ENCODE results near the gene UBE2B. TPM values are rescaled to one million over a fixed set of nuclear protein-coding genes. Genes with fewer than 3 reads are reported as not detected.
"Not testable (repeated sequence)": the region's sequence is repeated elsewhere in the genome, so short reads cannot be mapped to it uniquely, and the experiment has no call there.

Gene UBE2B
- total RNA-seq: 100 to 1,000 TPM; 129 to 162 TPM

DNA sequence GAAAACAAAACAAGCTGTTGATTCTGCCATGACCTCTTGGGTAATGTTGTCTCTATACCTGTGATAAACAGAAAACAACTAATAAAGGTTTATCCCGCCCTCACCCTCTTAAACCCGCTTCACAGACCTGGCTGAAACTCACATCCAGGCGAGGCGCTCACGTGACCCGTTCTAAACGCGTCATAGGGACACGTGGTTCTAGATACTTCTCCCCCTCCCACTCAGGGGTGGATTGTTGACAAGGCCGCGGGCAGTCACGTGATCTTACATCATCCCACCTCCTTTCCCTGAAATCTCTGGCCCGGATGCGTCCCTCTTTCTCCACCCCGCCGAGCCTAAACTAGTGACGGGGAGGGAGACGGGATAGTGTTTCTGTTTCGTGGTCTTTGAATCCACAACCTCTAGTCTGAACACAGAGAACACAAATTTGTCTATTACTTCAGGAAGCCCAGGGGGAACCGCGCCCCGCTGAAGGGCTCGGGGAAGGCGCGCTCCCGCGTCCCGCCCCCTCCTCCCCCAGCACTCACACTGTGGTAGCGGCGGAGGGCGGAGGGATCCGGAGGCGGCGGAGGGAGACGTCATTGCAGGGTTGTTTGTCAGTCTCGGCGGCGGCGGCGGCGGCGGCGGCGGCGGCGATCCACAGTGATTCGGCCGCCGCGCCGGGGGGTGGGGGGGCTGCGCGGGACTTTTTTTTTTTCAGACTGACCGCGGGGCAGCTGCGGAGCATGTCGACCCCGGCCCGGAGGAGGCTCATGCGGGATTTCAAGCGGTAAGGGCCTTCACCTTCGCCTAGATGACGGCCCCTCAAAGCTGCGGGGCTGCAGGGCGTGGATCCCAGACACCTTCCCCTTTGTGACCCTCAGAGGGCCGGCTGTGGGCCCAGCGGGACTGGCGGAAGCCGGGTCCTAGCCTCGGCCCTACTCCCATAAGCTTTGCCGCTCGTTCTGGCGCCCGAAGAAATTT lies at the start of gene UBE2B:
Gene UBE2B, plus strand, starts transcription at position 699 of the 963 bp plus-strand sequence. Its CDS starts 27 bp downstream, at position 726.
- peak; percentile 77 to 80 for ATAC-seq (replicated peaks in 1 of 2)
- H3K4me1 Mint-ChIP-seq (ENCODE audit: low read depth): peaks cover 62% of the 10 kb centered on the region
- peak; percentile 95 to 98 for DNase-seq
- peak within 1 kb of the TSS; percentile 97 for H3K4me3 Mint-ChIP-seq
- H3K36me3 Mint-ChIP-seq (ENCODE audit: insufficient read depth in 2 of 2): peaks cover 8 to 17% of the 10 kb centered on the region in 2 donors
- no peaks in the 10 kb centered on the region for H3K27me3 Mint-ChIP-seq (ENCODE audit: low read depth)
- H3K27ac Mint-ChIP-seq: peak within 1 kb of the TSS; percentile 91
- peaks cover 0 to 2% of the 10 kb centered on the region in 2 donors for H3K9me3 Mint-ChIP-seq

DNA sequence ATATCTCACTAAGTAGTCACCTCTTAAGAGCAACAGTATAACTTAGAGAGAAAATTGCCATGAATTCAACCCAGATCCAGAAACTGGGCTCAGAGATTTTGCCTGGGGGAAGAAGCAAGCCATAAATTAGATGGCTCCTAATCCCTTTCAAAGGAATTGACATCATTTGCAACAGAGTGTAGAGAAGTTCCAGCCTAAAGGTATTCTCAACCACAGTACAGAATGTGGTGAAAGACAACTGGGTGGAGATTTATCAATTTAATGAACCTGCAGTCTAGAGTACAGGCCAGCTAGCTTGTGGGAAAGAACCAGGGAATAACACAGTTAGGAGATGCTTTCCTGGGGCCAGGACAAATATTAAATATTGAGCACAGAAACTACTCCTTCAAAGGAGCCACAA lies 44.0 kb upstream of the UBE2B start:
- no peak for DNase-seq
- no peak overlapping the region for H3K4me3 Mint-ChIP-seq
- no peak for ATAC-seq (replicated peaks in 1 of 2)
- no peaks in the 10 kb centered on the region for H3K27me3 Mint-ChIP-seq (ENCODE audit: low read depth)
- H3K27ac Mint-ChIP-seq: no peak overlapping the region
- no peaks in the 10 kb centered on the region for H3K4me1 Mint-ChIP-seq (ENCODE audit: low read depth)
- H3K9me3 Mint-ChIP-seq: peaks cover 3 to 12% of the 10 kb centered on the region in 2 donors
- H3K36me3 Mint-ChIP-seq (ENCODE audit: insufficient read depth in 2 of 2): peaks cover 10 to 15% of the 10 kb centered on the region in 2 donors

GRCh38 chr5:134328619-134329018 lies 42.8 kb upstream of the UBE2B start:
- H3K4me3 Mint-ChIP-seq: no peak overlapping the region
- peaks cover 3 to 16% of the 10 kb centered on the region in 2 donors for H3K9me3 Mint-ChIP-seq
- no peaks in the 10 kb centered on the region for H3K27me3 Mint-ChIP-seq (ENCODE audit: low read depth)
- DNase-seq (no peak), ATAC-seq (replicated peaks in 1 of 2) (no peak)
- H3K27ac Mint-ChIP-seq: no peak overlapping the region
- no peaks in the 10 kb centered on the region for H3K4me1 Mint-ChIP-seq (ENCODE audit: low read depth)
- peaks cover 16% of the 10 kb centered on the region in 2 donors for H3K36me3 Mint-ChIP-seq (ENCODE audit: insufficient read depth in 2 of 2)

DNA sequence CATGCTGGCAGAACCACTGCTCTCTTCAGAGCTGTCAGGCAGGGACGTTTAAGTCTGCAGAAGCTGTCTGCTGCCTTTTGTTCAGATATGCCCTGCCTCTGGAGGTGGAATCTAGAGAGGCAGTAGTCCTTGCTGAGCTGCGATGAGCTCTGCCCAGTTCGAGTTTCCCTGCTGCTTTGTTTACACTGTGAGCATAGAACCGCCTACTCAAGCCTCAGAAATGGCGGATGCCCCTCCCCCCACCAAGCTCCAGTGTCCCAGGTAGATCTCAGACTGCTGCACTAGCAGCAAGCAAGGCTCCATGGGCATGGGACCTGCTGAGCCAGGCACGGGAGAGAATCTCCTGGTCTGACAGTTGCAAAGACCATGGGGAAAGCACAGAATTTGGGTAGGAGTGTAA lies 34.5 kb upstream of the UBE2B start:
- not testable (repeated sequence) for ATAC-seq (replicated peaks in 1 of 2); H3K4me1 Mint-ChIP-seq (ENCODE audit: low read depth); H3K4me3 Mint-ChIP-seq; H3K27me3 Mint-ChIP-seq (ENCODE audit: low read depth); H3K27ac Mint-ChIP-seq; DNase-seq
- peaks cover 5 to 10% of the 10 kb centered on the region in 2 donors for H3K36me3 Mint-ChIP-seq (ENCODE audit: insufficient read depth in 2 of 2)
- H3K9me3 Mint-ChIP-seq: peaks cover 10 to 14% of the 10 kb centered on the region in 2 donors

DNA sequence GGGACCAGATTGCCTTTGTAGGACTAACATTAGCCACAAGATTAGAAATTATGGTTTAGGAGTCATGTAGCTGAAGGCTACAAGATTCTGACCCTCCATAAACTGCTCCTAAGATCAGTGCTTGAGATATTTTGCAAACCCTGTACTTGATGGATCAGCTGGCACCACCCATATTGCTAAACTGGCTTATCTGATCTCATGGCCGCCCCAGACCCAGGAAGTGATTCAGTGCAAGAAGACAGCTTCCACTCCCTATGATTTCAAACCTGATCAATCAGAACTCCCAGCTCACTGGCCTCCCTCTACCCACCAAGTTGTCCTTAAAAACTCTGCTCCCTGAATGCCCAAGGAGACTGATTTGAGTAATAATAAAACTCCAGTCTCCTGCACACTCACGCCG lies 27.9 kb upstream of the UBE2B start:
- ATAC-seq (replicated peaks in 1 of 2); H3K4me3 Mint-ChIP-seq; H3K9me3 Mint-ChIP-seq; H3K36me3 Mint-ChIP-seq (ENCODE audit: insufficient read depth in 2 of 2); H3K4me1 Mint-ChIP-seq (ENCODE audit: low read depth); H3K27me3 Mint-ChIP-seq (ENCODE audit: low read depth); DNase-seq; H3K27ac Mint-ChIP-seq: not testable (repeated sequence)

DNA sequence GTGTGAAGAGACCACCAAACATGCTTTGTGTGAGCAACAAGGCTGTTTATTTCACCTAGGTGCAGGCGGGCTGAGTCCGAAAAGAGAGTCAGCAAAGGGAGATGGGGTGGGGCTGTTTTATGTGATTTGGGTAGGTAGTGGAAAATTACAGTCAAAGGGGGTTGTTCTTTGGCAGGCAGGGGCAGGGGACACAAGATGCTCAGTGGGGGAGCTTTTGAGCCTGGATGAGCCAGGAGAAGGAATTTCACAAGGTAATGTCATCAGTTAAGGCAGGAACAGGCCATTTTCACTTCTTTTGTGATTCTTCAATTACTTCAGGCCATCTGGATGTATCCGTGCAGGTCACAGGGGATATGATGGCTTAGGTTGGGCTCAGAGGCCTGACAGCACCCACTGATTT lies 25.9 kb upstream of the UBE2B start:
- H3K9me3 Mint-ChIP-seq; H3K4me1 Mint-ChIP-seq (ENCODE audit: low read depth); H3K27ac Mint-ChIP-seq; DNase-seq; H3K36me3 Mint-ChIP-seq (ENCODE audit: insufficient read depth in 2 of 2); ATAC-seq (replicated peaks in 1 of 2); H3K27me3 Mint-ChIP-seq (ENCODE audit: low read depth); H3K4me3 Mint-ChIP-seq: not testable (repeated sequence)

GRCh38 chr5:134345996-134346395 lies 25.4 kb upstream of the UBE2B start:
- Mint-ChIP-seq H3K36me3 (ENCODE audit: insufficient read depth in 2 of 2) (no peaks in the 10 kb centered on the region), H3K4me1 (ENCODE audit: low read depth) (no peaks in the 10 kb centered on the region)

DNA sequence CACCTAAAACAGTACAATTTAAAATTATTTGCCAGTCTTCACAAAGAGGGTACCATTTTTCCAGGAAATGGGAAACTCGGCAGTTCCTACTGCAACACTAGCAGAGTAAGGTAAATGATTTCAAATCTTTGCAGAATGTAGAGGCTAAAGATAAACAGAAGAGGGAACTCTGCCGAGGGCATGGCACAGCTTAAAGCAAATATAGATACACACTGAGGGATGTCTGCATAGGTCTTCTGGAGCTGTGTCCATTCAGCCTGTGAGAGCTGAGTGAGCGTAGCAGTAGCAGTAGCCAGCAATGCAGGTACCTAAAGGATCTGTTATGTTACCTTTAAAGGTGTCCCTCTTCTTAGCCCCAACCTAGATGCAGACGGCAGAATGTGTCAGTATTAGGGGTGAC lies 21.9 kb upstream of the UBE2B start:
- Mint-ChIP-seq H3K4me3 (no peak overlapping the region), H3K4me1 (ENCODE audit: low read depth) (no peaks in the 10 kb centered on the region), H3K27ac (no peak overlapping the region), H3K36me3 (ENCODE audit: insufficient read depth in 2 of 2) (no peaks in the 10 kb centered on the region), H3K27me3 (ENCODE audit: low read depth) (no peaks in the 10 kb centered on the region), H3K9me3 (no peaks in the 10 kb centered on the region)
- DNase-seq (no peak), ATAC-seq (replicated peaks in 1 of 2) (no peak)

More at GRCh38 chr5:134345996-134346395, 25.4 kb upstream of the UBE2B start:
- DNase-seq (no peak), ATAC-seq (replicated peaks in 1 of 2) (no peak)
- no peaks in the 10 kb centered on the region for H3K9me3 Mint-ChIP-seq
- no peaks in the 10 kb centered on the region for H3K27me3 Mint-ChIP-seq (ENCODE audit: low read depth)
- no peak overlapping the region for H3K27ac Mint-ChIP-seq
- H3K4me3 Mint-ChIP-seq: no peak overlapping the region

DNA sequence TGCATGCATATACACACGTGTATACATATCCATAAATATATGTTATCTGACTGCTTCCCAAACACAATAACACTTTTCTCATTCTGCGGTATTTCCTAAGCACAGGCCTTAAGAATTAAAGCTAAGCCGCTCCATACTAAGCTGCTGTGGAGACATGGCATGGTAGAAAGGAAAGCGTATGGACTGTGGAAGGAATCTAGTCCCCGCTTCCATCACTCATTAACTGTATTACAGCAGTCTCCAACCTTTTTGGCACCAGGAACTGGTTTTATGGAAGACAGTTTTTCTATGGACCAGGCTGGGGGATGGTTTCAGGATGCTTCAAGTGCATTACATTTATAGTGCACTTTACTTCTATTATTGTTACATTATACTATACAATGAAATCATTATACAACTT lies 15.7 kb upstream of the UBE2B start:
- ATAC-seq (replicated peaks in 1 of 2) (no peak), DNase-seq (no peak)
- Mint-ChIP-seq H3K27me3 (ENCODE audit: low read depth) (no peaks in the 10 kb centered on the region), H3K27ac (no peak overlapping the region), H3K36me3 (ENCODE audit: insufficient read depth in 2 of 2) (no peaks in the 10 kb centered on the region), H3K9me3 (no peaks in the 10 kb centered on the region), H3K4me1 (ENCODE audit: low read depth) (no peaks in the 10 kb centered on the region), H3K4me3 (no peak overlapping the region)

DNA sequence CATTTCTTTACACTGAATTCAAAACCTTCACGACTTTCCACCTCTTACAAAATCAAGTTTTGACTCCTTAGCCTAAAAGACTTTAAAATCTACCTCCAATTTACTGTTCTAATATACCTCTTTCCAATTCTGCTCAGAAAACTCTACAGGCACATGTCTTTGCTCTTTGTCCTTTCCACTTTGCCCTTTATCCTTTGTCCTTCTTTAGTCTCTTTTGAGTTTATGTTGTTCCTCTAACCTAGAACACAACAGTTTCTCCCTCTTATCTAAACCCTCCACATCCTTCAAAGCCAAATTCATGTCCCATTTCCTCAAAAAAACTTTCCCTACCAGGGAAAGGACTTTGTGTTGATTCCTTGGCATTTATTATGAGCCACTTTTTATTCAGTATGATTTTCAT lies 5.8 kb upstream of the UBE2B start:
- Mint-ChIP-seq H3K4me3 (no peak overlapping the region), H3K27ac (no peak overlapping the region), H3K9me3 (peaks cover 0 to 2% of the 10 kb centered on the region in 2 donors), H3K4me1 (ENCODE audit: low read depth) (peaks cover 36% of the 10 kb centered on the region), H3K27me3 (ENCODE audit: low read depth) (no peaks in the 10 kb centered on the region), H3K36me3 (ENCODE audit: insufficient read depth in 2 of 2) (peaks cover 4 to 5% of the 10 kb centered on the region in 2 donors)
- ATAC-seq (replicated peaks in 1 of 2) (no peak), DNase-seq (no peak)

DNA sequence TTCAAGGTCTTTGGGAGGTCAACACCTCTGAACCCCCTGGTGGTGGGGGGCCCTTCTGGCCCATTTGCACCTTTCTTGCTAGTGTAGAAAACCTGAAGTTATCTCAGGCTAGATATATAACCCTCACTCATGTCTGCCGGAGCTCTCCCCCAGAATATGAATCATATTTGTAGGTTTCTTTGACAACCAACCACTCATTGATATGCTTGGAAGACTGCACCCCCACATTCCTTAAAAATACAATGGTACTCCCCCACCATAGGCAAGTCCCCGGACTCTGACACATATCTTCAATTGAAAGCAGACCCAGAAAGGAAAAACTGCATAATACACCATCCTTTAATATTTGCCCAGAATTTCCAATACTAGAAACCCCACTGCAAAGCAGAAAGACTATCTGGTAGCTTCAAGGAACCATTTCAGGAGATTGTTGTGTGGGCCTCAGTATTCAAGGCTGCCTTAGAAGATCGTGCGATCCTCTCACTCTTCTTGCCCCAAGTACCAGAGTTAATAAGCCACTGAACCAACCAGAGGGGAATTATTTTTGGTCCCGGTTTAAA lies 978 bp upstream of the UBE2B start:
- Mint-ChIP-seq H3K27ac (peak overlapping the region; percentile 91), H3K27me3 (ENCODE audit: low read depth) (no peaks in the 10 kb centered on the region), H3K4me1 (ENCODE audit: low read depth) (peaks cover 61% of the 10 kb centered on the region), H3K9me3 (peaks cover 0 to 2% of the 10 kb centered on the region in 2 donors), H3K4me3 (peak overlapping the region; percentile 97), H3K36me3 (ENCODE audit: insufficient read depth in 2 of 2) (peaks cover 6 to 13% of the 10 kb centered on the region in 2 donors)
- DNase-seq: peak in 1 of 2 donors; percentile 8
- ATAC-seq (replicated peaks in 1 of 2): peak; percentile 9 to 13

DNA sequence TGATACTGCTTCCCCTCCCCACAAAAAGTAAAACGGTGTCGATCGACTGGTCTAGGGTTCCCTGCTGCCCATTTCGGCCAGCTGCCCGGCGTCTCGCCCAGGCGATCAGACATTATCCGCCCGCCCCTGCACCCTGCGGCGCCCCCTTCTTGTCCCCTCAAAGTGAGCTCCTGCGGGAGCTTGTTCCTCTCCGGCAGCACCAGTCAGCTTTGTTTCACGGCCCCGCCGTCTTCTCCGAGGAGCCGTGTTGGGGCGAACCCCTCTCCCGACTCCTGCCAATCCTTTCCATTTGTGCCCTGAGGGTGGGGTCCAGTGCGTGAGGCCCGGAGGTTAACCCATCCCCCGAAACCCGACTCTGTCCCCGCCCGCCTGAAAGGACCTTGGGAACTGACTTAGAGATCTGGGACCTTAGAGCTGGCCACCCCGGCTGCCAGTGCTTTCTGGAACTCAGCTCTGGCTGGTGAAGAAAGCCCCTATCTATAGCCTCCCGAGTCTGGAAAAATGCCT lies 518 bp downstream of the UBE2B start:
- peaks cover 0 to 2% of the 10 kb centered on the region in 2 donors for H3K9me3 Mint-ChIP-seq
- H3K4me1 Mint-ChIP-seq (ENCODE audit: low read depth): peaks cover 60% of the 10 kb centered on the region
- DNase-seq (peak; percentile 43 to 45), ATAC-seq (replicated peaks in 1 of 2) (no peak)
- peaks cover 7 to 15% of the 10 kb centered on the region in 2 donors for H3K36me3 Mint-ChIP-seq (ENCODE audit: insufficient read depth in 2 of 2)
- H3K27ac Mint-ChIP-seq: peak overlapping the region; percentile 91
- no peaks in the 10 kb centered on the region for H3K27me3 Mint-ChIP-seq (ENCODE audit: low read depth)
- peak overlapping the region; percentile 97 for H3K4me3 Mint-ChIP-seq

DNA sequence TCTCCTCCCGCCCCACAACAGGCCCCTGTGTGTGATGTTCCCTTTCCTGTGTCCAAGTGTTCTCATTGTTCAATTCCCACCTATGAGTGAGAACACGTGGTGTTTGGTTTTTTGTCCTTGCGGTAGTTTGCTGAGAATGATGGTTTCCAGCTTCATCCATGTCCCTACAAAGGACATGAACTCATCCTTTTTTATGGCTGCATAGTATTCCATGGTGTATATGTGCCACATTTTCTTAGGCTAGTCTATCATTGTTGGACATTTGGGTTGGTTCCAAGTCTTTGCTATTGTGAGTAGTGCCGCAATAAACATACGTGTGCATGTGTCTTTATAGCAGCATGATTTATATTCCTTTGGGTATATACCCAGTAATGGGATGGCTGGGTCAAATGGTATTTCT lies 2.3 kb downstream of the UBE2B start:
- ATAC-seq (replicated peaks in 1 of 2); H3K27ac Mint-ChIP-seq; H3K27me3 Mint-ChIP-seq (ENCODE audit: low read depth); DNase-seq; H3K9me3 Mint-ChIP-seq: not testable (repeated sequence)
- Mint-ChIP-seq H3K4me3 (peak overlapping the region; percentile 70 to 97), H3K4me1 (ENCODE audit: low read depth) (peaks cover 63% of the 10 kb centered on the region), H3K36me3 (ENCODE audit: insufficient read depth in 2 of 2) (peaks cover 7 to 16% of the 10 kb centered on the region in 2 donors)

Data from activated T-cell treated with anti-CD3 and anti-CD28 coated beads, Interleukin-2, amount 50 U/mL, for 72 hours (primary cell).